ENCODE results near the gene BNIP3.
A peak's percentile ranks its signal among the peaks of the same experiment; 100 is the strongest.

The BNIP3 gene

GRCh38 chr10:131981429-131982184 lies at the start of gene BNIP3:
Gene BNIP3 (minus strand): TSS chr10:131981923. CDS start chr10:131981806, 117 bp downstream.
- DNase-seq (ENCODE audit: low spot score), result peak; percentile 95
- H3K27me3 Mint-ChIP-seq (ENCODE audit: low read depth), result peaks cover 10% of the 10 kb centered on the region
- peak within 1 kb of the TSS; percentile 92 for H3K4me3 Mint-ChIP-seq
- H3K9me3 Mint-ChIP-seq, result peaks cover 4% of the 10 kb centered on the region
- peaks cover 34% of the 10 kb centered on the region for H3K4me1 Mint-ChIP-seq (ENCODE audit: low read depth)
- peak within 1 kb of the TSS; percentile 74 for H3K27ac Mint-ChIP-seq
- peaks cover 27% of the 10 kb centered on the region for H3K36me3 Mint-ChIP-seq (ENCODE audit: low read depth)

- peaks cover 38% of the 10 kb centered on the region for H3K27me3 Mint-ChIP-seq (ENCODE audit: low read depth)
- no peaks in the 10 kb centered on the region for H3K9me3 Mint-ChIP-seq
- no peak overlapping the region for H3K4me3 Mint-ChIP-seq
- no peak overlapping the region for H3K27ac Mint-ChIP-seq
- H3K4me1 Mint-ChIP-seq (ENCODE audit: low read depth), result peaks cover 5% of the 10 kb centered on the region
- no peaks in the 10 kb centered on the region for H3K36me3 Mint-ChIP-seq (ENCODE audit: low read depth)
- no peak for DNase-seq (ENCODE audit: low spot score)
Observed at GRCh38 chr10:132030898-132031463, 49.3 kb upstream of the BNIP3 start.

GRCh38 chr10:132028706-132029105 lies 47.0 kb upstream of the BNIP3 start:
- peaks cover 33% of the 10 kb centered on the region for H3K27me3 Mint-ChIP-seq (ENCODE audit: low read depth)
- no peaks in the 10 kb centered on the region for H3K9me3 Mint-ChIP-seq
- H3K36me3 Mint-ChIP-seq (ENCODE audit: low read depth), result no peaks in the 10 kb centered on the region

GRCh38 chr10:132027423-132027983 lies 45.8 kb upstream of the BNIP3 start:
- Mint-ChIP-seq H3K27me3 (ENCODE audit: low read depth) (peaks cover 34% of the 10 kb centered on the region), H3K4me1 (ENCODE audit: low read depth) (peaks cover 9% of the 10 kb centered on the region)
- no peak for DNase-seq (ENCODE audit: low spot score)

More at GRCh38 chr10:132028706-132029105, 47.0 kb upstream of the BNIP3 start:
- Mint-ChIP-seq H3K4me1 (ENCODE audit: low read depth) (peaks cover 5% of the 10 kb centered on the region), H3K27ac (no peak overlapping the region), H3K4me3 (no peak overlapping the region)
- no peak for DNase-seq (ENCODE audit: low spot score)

GRCh38 chr10:132023092-132023811 lies 41.5 kb upstream of the BNIP3 start:
- Mint-ChIP-seq H3K27me3 (ENCODE audit: low read depth) (peaks cover 29% of the 10 kb centered on the region), H3K9me3 (no peaks in the 10 kb centered on the region), H3K36me3 (ENCODE audit: low read depth) (no peaks in the 10 kb centered on the region), H3K27ac (no peak overlapping the region), H3K4me1 (ENCODE audit: low read depth) (peaks cover 4% of the 10 kb centered on the region), H3K4me3 (peak overlapping the region; percentile 0)
- DNase-seq (ENCODE audit: low spot score), result peak; percentile 66

More at GRCh38 chr10:132027423-132027983, 45.8 kb upstream of the BNIP3 start:
- no peaks in the 10 kb centered on the region for H3K9me3 Mint-ChIP-seq
- no peaks in the 10 kb centered on the region for H3K36me3 Mint-ChIP-seq (ENCODE audit: low read depth)
- no peak overlapping the region for H3K4me3 Mint-ChIP-seq
- H3K27ac Mint-ChIP-seq, result no peak overlapping the region

- H3K4me1 Mint-ChIP-seq (ENCODE audit: low read depth), result peaks cover 4% of the 10 kb centered on the region
- no peak overlapping the region for H3K27ac Mint-ChIP-seq
- H3K36me3 Mint-ChIP-seq (ENCODE audit: low read depth), result no peaks in the 10 kb centered on the region
- DNase-seq (ENCODE audit: low spot score), result no peak
- H3K27me3 Mint-ChIP-seq (ENCODE audit: low read depth), result peaks cover 25% of the 10 kb centered on the region
- H3K9me3 Mint-ChIP-seq, result no peaks in the 10 kb centered on the region
- H3K4me3 Mint-ChIP-seq, result no peak overlapping the region
Observed at GRCh38 chr10:132022241-132022640, 40.5 kb upstream of the BNIP3 start.

GRCh38 chr10:132021504-132022143 lies 39.9 kb upstream of the BNIP3 start:
- no peak overlapping the region for H3K4me3 Mint-ChIP-seq
- H3K36me3 Mint-ChIP-seq (ENCODE audit: low read depth), result no peaks in the 10 kb centered on the region
- no peak for DNase-seq (ENCODE audit: low spot score)
- peaks cover 27% of the 10 kb centered on the region for H3K27me3 Mint-ChIP-seq (ENCODE audit: low read depth)
- H3K9me3 Mint-ChIP-seq, result no peaks in the 10 kb centered on the region
- H3K27ac Mint-ChIP-seq, result no peak overlapping the region
- peaks cover 4% of the 10 kb centered on the region for H3K4me1 Mint-ChIP-seq (ENCODE audit: low read depth)

- peaks cover 4% of the 10 kb centered on the region for H3K4me1 Mint-ChIP-seq (ENCODE audit: low read depth)
- no peak overlapping the region for H3K27ac Mint-ChIP-seq
- no peak overlapping the region for H3K4me3 Mint-ChIP-seq
- peaks cover 27% of the 10 kb centered on the region for H3K27me3 Mint-ChIP-seq (ENCODE audit: low read depth)
- no peaks in the 10 kb centered on the region for H3K36me3 Mint-ChIP-seq (ENCODE audit: low read depth)
- no peak for DNase-seq (ENCODE audit: low spot score)
- H3K9me3 Mint-ChIP-seq, result no peaks in the 10 kb centered on the region
Observed at GRCh38 chr10:132021046-132021445, 39.3 kb upstream of the BNIP3 start.

- Mint-ChIP-seq H3K27ac (no peak overlapping the region), H3K9me3 (no peaks in the 10 kb centered on the region), H3K4me3 (no peak overlapping the region), H3K36me3 (ENCODE audit: low read depth) (no peaks in the 10 kb centered on the region), H3K27me3 (ENCODE audit: low read depth) (peaks cover 29% of the 10 kb centered on the region), H3K4me1 (ENCODE audit: low read depth) (peaks cover 4% of the 10 kb centered on the region)
- no peak for DNase-seq (ENCODE audit: low spot score)
Observed at GRCh38 chr10:132020456-132020855, 38.7 kb upstream of the BNIP3 start.

- Mint-ChIP-seq H3K27me3 (ENCODE audit: low read depth) (peaks cover 21% of the 10 kb centered on the region), H3K36me3 (ENCODE audit: low read depth) (no peaks in the 10 kb centered on the region), H3K27ac (no peak overlapping the region), H3K4me1 (ENCODE audit: low read depth) (peaks cover 4% of the 10 kb centered on the region), H3K4me3 (no peak overlapping the region), H3K9me3 (no peaks in the 10 kb centered on the region)
- no peak for DNase-seq (ENCODE audit: low spot score)
Observed at GRCh38 chr10:132019366-132019765, 37.6 kb upstream of the BNIP3 start.

- H3K27me3 Mint-ChIP-seq (ENCODE audit: low read depth), result peaks cover 17% of the 10 kb centered on the region
- peaks cover 4% of the 10 kb centered on the region for H3K4me1 Mint-ChIP-seq (ENCODE audit: low read depth)
- no peak overlapping the region for H3K4me3 Mint-ChIP-seq
- no peaks in the 10 kb centered on the region for H3K9me3 Mint-ChIP-seq
- no peak for DNase-seq (ENCODE audit: low spot score)
- H3K36me3 Mint-ChIP-seq (ENCODE audit: low read depth), result no peaks in the 10 kb centered on the region
- H3K27ac Mint-ChIP-seq, result no peak overlapping the region
Observed at GRCh38 chr10:132018446-132018845, 36.7 kb upstream of the BNIP3 start.

- Mint-ChIP-seq H3K4me1 (ENCODE audit: low read depth) (no peaks in the 10 kb centered on the region), H3K27me3 (ENCODE audit: low read depth) (peaks cover 11% of the 10 kb centered on the region), H3K27ac (no peak overlapping the region), H3K9me3 (no peaks in the 10 kb centered on the region), H3K36me3 (ENCODE audit: low read depth) (no peaks in the 10 kb centered on the region), H3K4me3 (no peak overlapping the region)
- no peak for DNase-seq (ENCODE audit: low spot score)
Observed at GRCh38 chr10:132016514-132016913, 34.8 kb upstream of the BNIP3 start.

- Mint-ChIP-seq H3K27me3 (ENCODE audit: low read depth) (peaks cover 20% of the 10 kb centered on the region), H3K4me1 (ENCODE audit: low read depth) (no peaks in the 10 kb centered on the region), H3K36me3 (ENCODE audit: low read depth) (no peaks in the 10 kb centered on the region), H3K4me3 (no peak overlapping the region), H3K27ac (no peak overlapping the region), H3K9me3 (no peaks in the 10 kb centered on the region)
- DNase-seq (ENCODE audit: low spot score), result no peak
Observed at GRCh38 chr10:132011445-132011844, 29.7 kb upstream of the BNIP3 start.
